Chondrocyte (in vitro differentiated cells): ENCODE measurements around the gene FOXL1. TPM values are rescaled to one million over a fixed set of nuclear protein-coding genes. Genes with fewer than 3 reads are reported as not detected.

Experiments
- DNase-seq: peaks from one replicate; pipeline ENCODE4 v3.0.0; 2021; ENCODE audit warnings: mixed read lengths, low spot score
- H3K27ac Mint-ChIP-seq: one replicate; pipeline ENCODE4 v1.8.0; 2021; ENCODE audit warnings: mild to moderate bottlenecking, moderate library complexity, mixed read lengths; ENCODE audit not compliant: unreplicated experiment
- H3K27me3 Mint-ChIP-seq: 2 replicates; pipeline ENCODE4 v1.8.0; 2021; ENCODE audit warnings: low read depth, mixed read lengths
- H3K36me3 Mint-ChIP-seq: 2 replicates; pipeline ENCODE4 v1.8.0; 2021; ENCODE audit warnings: low read depth, mixed read lengths
- H3K4me1 Mint-ChIP-seq: 2 replicates; pipeline ENCODE4 v1.8.0; 2021; ENCODE audit warnings: low read depth, mild to moderate bottlenecking, mixed read lengths
- H3K4me3 Mint-ChIP-seq: one replicate; pipeline ENCODE4 v1.8.0; 2021; ENCODE audit warnings: mild to moderate bottlenecking, moderate library complexity, mixed read lengths; ENCODE audit not compliant: unreplicated experiment
- H3K9me3 Mint-ChIP-seq: 2 replicates; pipeline ENCODE4 v1.8.0; 2021; ENCODE audit warnings: low read depth, mixed read lengths
- CTCF ChIP-seq: fragments of 200-600 bp; sonication (generic); IDR thresholded peaks from 2 replicates; pipeline ENCODE4 v1.5.0; 2021; ENCODE audit warnings: antibody characterized with exemption, mild to moderate bottlenecking, moderate library complexity
- total RNA-seq: library from RNA; stranded (reverse); gene quantifications from 3 replicates; pipeline ENCODE4 v1.2.1, GENCODE V29; 2021

Gene FOXL1
- total RNA-seq, 1 donor from 2014 or later, result 8.1 TPM

- Mint-ChIP-seq H3K9me3 (no peaks in the 10 kb centered on the region), H3K27ac (peak within 1 kb of the TSS; percentile 98), H3K27me3 (no peaks in the 10 kb centered on the region), H3K4me3 (peak within 1 kb of the TSS; percentile 95), H3K4me1 (peaks cover 41% of the 10 kb centered on the region), H3K36me3 (peaks cover 29% of the 10 kb centered on the region)
- TF ChIP-seq CTCF, result no peak
- peak; percentile 99 for DNase-seq
Measured at GRCh38 chr16:86566601-86566965, 11.8 kb upstream of the FOXL1 start, which contains the start of gene FOXC2. FOXC2 (plus strand) TSS chr16:86566829; CDS start chr16:86567336, 507 bp downstream.

GRCh38 chr16:86566966-86567700 is 11.2 kb upstream of the FOXL1 start:
- peak; percentile 24 for TF ChIP-seq CTCF
- H3K4me3 Mint-ChIP-seq, result peak overlapping the region; percentile 95
- H3K9me3 Mint-ChIP-seq, result no peaks in the 10 kb centered on the region
- H3K4me1 Mint-ChIP-seq, result peaks cover 47% of the 10 kb centered on the region
- peaks cover 31% of the 10 kb centered on the region for H3K36me3 Mint-ChIP-seq
- DNase-seq, result peak; percentile 94
- H3K27me3 Mint-ChIP-seq, result no peaks in the 10 kb centered on the region
- peak overlapping the region; percentile 93 for H3K27ac Mint-ChIP-seq

- TF ChIP-seq CTCF, result no peak
- peaks cover 54% of the 10 kb centered on the region for H3K4me1 Mint-ChIP-seq
- peak overlapping the region; percentile 95 for H3K4me3 Mint-ChIP-seq
- no peaks in the 10 kb centered on the region for H3K27me3 Mint-ChIP-seq
- H3K27ac Mint-ChIP-seq, result peak overlapping the region; percentile 93
- peaks cover 31% of the 10 kb centered on the region for H3K36me3 Mint-ChIP-seq
- DNase-seq, result no peak
- no peaks in the 10 kb centered on the region for H3K9me3 Mint-ChIP-seq
Measured at GRCh38 chr16:86567701-86568581, 10.4 kb upstream of the FOXL1 start.

- H3K27ac Mint-ChIP-seq, result peak overlapping the region; percentile 99
- peaks cover 33% of the 10 kb centered on the region for H3K36me3 Mint-ChIP-seq
- no peak for TF ChIP-seq CTCF
- no peaks in the 10 kb centered on the region for H3K27me3 Mint-ChIP-seq
- peaks cover 54% of the 10 kb centered on the region for H3K4me1 Mint-ChIP-seq
- no peaks in the 10 kb centered on the region for H3K9me3 Mint-ChIP-seq
- H3K4me3 Mint-ChIP-seq, result peak overlapping the region; percentile 91
- DNase-seq, result no peak
Measured at GRCh38 chr16:86568677-86569623, 9.4 kb upstream of the FOXL1 start.
